Measurements from ENCODE around the gene SPATS2. TPM values are rescaled to one million over a fixed set of nuclear protein-coding genes. Genes with fewer than 3 reads are reported as not detected.

The SPATS2 gene
- total and polyA plus RNA-seq, 2 donors (not counting 1 experiment from before 2014, with no cell fraction given), result 22.1 to 43.6 TPM

GRCh38 chr12:49552014-49552413, 184.8 kb downstream of the SPATS2 start:
- H3K36me3 ChIP-seq (ENCODE audit: control insufficient read depth, insufficient read depth, low read length), result no peaks in the 10 kb centered on the region

GRCh38 chr12:49552425-49552824, 185.2 kb downstream of the SPATS2 start:
- TF ChIP-seq CTCF (conservative IDR thresholded peaks at IDR 0.05 in 1 of 2, IDR thresholded peaks at IDR 0.05 in 1 of 2; ENCODE audit: low read depth in 1 of 2, low read length in 2 of 2) (no peak), EZH2 (IDR thresholded peaks at IDR 0.05; ENCODE audit: low read length, missing control alignments) (no peak)
- no peaks in the 10 kb centered on the region for H3K79me2 ChIP-seq (ENCODE audit: control insufficient read depth, insufficient read depth, low read length)

More at GRCh38 chr12:49552014-49552413, 184.8 kb downstream of the SPATS2 start:
- H3K4me2 ChIP-seq (ENCODE audit: extremely low read depth, insufficient read depth, low read length), result no peak overlapping the region
- no peak overlapping the region for H3K4me3 ChIP-seq (replicated peaks in 1 of 4; ENCODE audit: control extremely low read depth in 1 of 4, insufficient read depth in 1 of 4, low read depth in 3 of 4, low read length in 4 of 4)
- no peaks in the 10 kb centered on the region for H3K4me1 ChIP-seq (ENCODE audit: control insufficient read depth, extremely low read depth, insufficient read depth, low read length)
- no peak overlapping the region for H3K27ac ChIP-seq (ENCODE audit: insufficient read depth, low read length)
- no peak for TF ChIP-seq CTCF (conservative IDR thresholded peaks at IDR 0.05 in 1 of 2, IDR thresholded peaks at IDR 0.05 in 1 of 2; ENCODE audit: low read depth in 1 of 2, low read length in 2 of 2)
- no peak for TF ChIP-seq EZH2 (IDR thresholded peaks at IDR 0.05; ENCODE audit: low read length, missing control alignments)
- no peaks in the 10 kb centered on the region for H3K9me3 ChIP-seq (ENCODE audit: control insufficient read depth, insufficient read depth, low read depth, low read length)
- no peak overlapping the region for H2AFZ ChIP-seq (ENCODE audit: low read length)
- no peak for DNase-seq (ENCODE audit: low read depth in 2 of 2)
- H3K9ac ChIP-seq (ENCODE audit: insufficient read depth, low read length), result no peak overlapping the region
- no peaks in the 10 kb centered on the region for H4K20me1 ChIP-seq (ENCODE audit: control insufficient read depth, extremely low read depth, insufficient read depth, low read length)
- H3K27me3 ChIP-seq (ENCODE audit: control insufficient read depth, insufficient read depth, low read length), result peaks cover 28% of the 10 kb centered on the region
- H3K79me2 ChIP-seq (ENCODE audit: control insufficient read depth, insufficient read depth, low read length), result no peaks in the 10 kb centered on the region

GRCh38 chr12:49552899-49553298, 185.6 kb downstream of the SPATS2 start:
- no peak for DNase-seq (ENCODE audit: low read depth in 2 of 2)
- Histone ChIP-seq H3K27ac (ENCODE audit: insufficient read depth, low read length) (no peak overlapping the region), H3K4me3 (replicated peaks in 1 of 4; ENCODE audit: control extremely low read depth in 1 of 4, insufficient read depth in 1 of 4, low read depth in 3 of 4, low read length in 4 of 4) (no peak overlapping the region), H3K79me2 (ENCODE audit: control insufficient read depth, insufficient read depth, low read length) (no peaks in the 10 kb centered on the region), H3K9me3 (ENCODE audit: control insufficient read depth, insufficient read depth, low read depth, low read length) (no peaks in the 10 kb centered on the region), H4K20me1 (ENCODE audit: control insufficient read depth, extremely low read depth, insufficient read depth, low read length) (no peaks in the 10 kb centered on the region), H3K4me2 (ENCODE audit: extremely low read depth, insufficient read depth, low read length) (no peak overlapping the region), H3K27me3 (ENCODE audit: control insufficient read depth, insufficient read depth, low read length) (peaks cover 21% of the 10 kb centered on the region), H2AFZ (ENCODE audit: low read length) (no peak overlapping the region), H3K4me1 (ENCODE audit: control insufficient read depth, extremely low read depth, insufficient read depth, low read length) (no peaks in the 10 kb centered on the region), H3K36me3 (ENCODE audit: control insufficient read depth, insufficient read depth, low read length) (peaks cover 3% of the 10 kb centered on the region), H3K9ac (ENCODE audit: insufficient read depth, low read length) (no peak overlapping the region)
- no peak for TF ChIP-seq EZH2 (IDR thresholded peaks at IDR 0.05; ENCODE audit: low read length, missing control alignments)
- TF ChIP-seq CTCF (conservative IDR thresholded peaks at IDR 0.05 in 1 of 2, IDR thresholded peaks at IDR 0.05 in 1 of 2; ENCODE audit: low read depth in 1 of 2, low read length in 2 of 2), result no peak

More at GRCh38 chr12:49552425-49552824, 185.2 kb downstream of the SPATS2 start:
- H3K36me3 ChIP-seq (ENCODE audit: control insufficient read depth, insufficient read depth, low read length), result no peaks in the 10 kb centered on the region
- DNase-seq (ENCODE audit: low read depth in 2 of 2), result no peak
- H3K4me2 ChIP-seq (ENCODE audit: extremely low read depth, insufficient read depth, low read length), result no peak overlapping the region
- H3K4me3 ChIP-seq (replicated peaks in 1 of 4; ENCODE audit: control extremely low read depth in 1 of 4, insufficient read depth in 1 of 4, low read depth in 3 of 4, low read length in 4 of 4), result no peak overlapping the region
- no peaks in the 10 kb centered on the region for H3K4me1 ChIP-seq (ENCODE audit: control insufficient read depth, extremely low read depth, insufficient read depth, low read length)
- no peak overlapping the region for H2AFZ ChIP-seq (ENCODE audit: low read length)
- no peak overlapping the region for H3K9ac ChIP-seq (ENCODE audit: insufficient read depth, low read length)
- no peaks in the 10 kb centered on the region for H3K9me3 ChIP-seq (ENCODE audit: control insufficient read depth, insufficient read depth, low read depth, low read length)
- no peak overlapping the region for H3K27ac ChIP-seq (ENCODE audit: insufficient read depth, low read length)
- peaks cover 25% of the 10 kb centered on the region for H3K27me3 ChIP-seq (ENCODE audit: control insufficient read depth, insufficient read depth, low read length)
- H4K20me1 ChIP-seq (ENCODE audit: control insufficient read depth, extremely low read depth, insufficient read depth, low read length), result no peaks in the 10 kb centered on the region
